Prostate gland (tissue), 2 donors: Measurements from ENCODE around the gene FABP2. TPM values are rescaled to one million over a fixed set of nuclear protein-coding genes. Genes with fewer than 3 reads are reported as not detected.
A peak's percentile ranks its signal among the peaks of the same experiment; 100 is the strongest.
"Not testable (repeated sequence)": the region's sequence is repeated elsewhere in the genome, so short reads cannot be mapped to it uniquely, and the experiment has no call there.

ENCODE experiments used
- DNase-seq: peaks from one replicate; pipeline ENCODE4 v3.0.0-alpha.2; 2019; ENCODE audit warnings: low spot score
- H3K27ac ChIP-seq, 2 donors: fragments of 200-600 bp; sonication (generic); 2 replicates each; pipeline ENCODE4 v1.5.1; 2017 to 2019
- H3K27me3 ChIP-seq: fragments of 200-600 bp; sonication (generic); replicated peaks from 2 replicates; pipeline ENCODE4 v1.5.1; 2019; ENCODE audit not compliant: insufficient read depth
- H3K36me3 ChIP-seq, 2 donors: fragments of 200-600 bp; sonication (generic); 1 replicate in 1 of 2; 2 replicates in 1 of 2; pipeline versions ENCODE4 v1.5.1 to v1.8.1; 2017 to 2019
- H3K4me1 ChIP-seq: fragments of 200-600 bp; sonication (generic); replicated peaks from 2 replicates; pipeline ENCODE4 v1.5.1; 2019
- H3K4me3 ChIP-seq, 2 donors: fragments of 200-600 bp; sonication (generic); 2 replicates each; pipeline ENCODE4 v1.5.1; 2017 to 2019
- H3K9me3 ChIP-seq: fragments of 200-600 bp; sonication (generic); 2 replicates; pipeline ENCODE4 v1.5.1; 2017
- CTCF ChIP-seq, 4 experiments: fragments of 200-600 bp in 2 of 4; fragments of 450-650 bp in 2 of 4; sonication (generic) in 2 of 4; IDR thresholded peaks; 1 replicate in 3 of 4; 2 replicates in 1 of 4; pipeline ENCODE4 v1.5.1; 2016 to 2019; ENCODE audit warnings: antibody characterized with exemption in 4 of 4, mild to moderate bottlenecking in 2 of 4, moderate library complexity in 2 of 4
- POLR2A ChIP-seq: fragments of 450-650 bp; IDR thresholded peaks from one replicate; pipeline ENCODE4 v1.6.1; 2016; ENCODE audit warnings: antibody characterized with exemption, mild to moderate bottlenecking
- POLR2AphosphoS5 ChIP-seq: sonication (generic); formaldehyde crosslinking; IDR thresholded peaks from one replicate; pipeline ENCODE4 v1.6.1; 2017; ENCODE audit warnings: antibody characterized with exemption
- WGBS: methylation state at CpG from one replicate; pipeline ENCODE4 v1.1.5; 2018; 5-methylcytosine and 5-hydroxymethylcytosine counted together
- intact Hi-C: fragments of 100-400 bp; cut with DNase I; formaldehyde crosslinking; loops from one replicate; pipeline ENCODE4 v1.14.2; 2022
- total RNA-seq, 2 donors: library from RNA; depleted of rRNA; stranded (reverse); fragments of >200 nt; gene quantifications; one replicate each; pipeline ENCODE4 v1.1.0, GENCODE V29; 2016

FABP2 gene
- total RNA-seq, 2 donors from 2014 or later = not detected

GRCh38 chr4:119289313-119289712 lies 32.6 kb downstream of the FABP2 start:
- H3K36me3 ChIP-seq = no peaks in the 10 kb centered on the region
- no peak for DNase-seq
- intact Hi-C loops = loop anchor here (5.0 to 10.0 kb wide), 3 partner anchors 75 to 307 kb away; partner anchors contain the start of gene USP53

GRCh38 chr4:119286377-119287002 lies 35.4 kb downstream of the FABP2 start:
- Histone ChIP-seq H3K9me3 (no peaks in the 10 kb centered on the region), H3K4me1 (no peaks in the 10 kb centered on the region), H3K27me3 (no peaks in the 10 kb centered on the region), H3K36me3 (no peaks in the 10 kb centered on the region), H3K4me3 (no peak overlapping the region), H3K27ac (no peak overlapping the region)
- WGBS = 54% methylated on average over 3 of the region's 3 CpGs
- peak in 3 of 4 experiments; percentile 52 to 80 (median 68) for TF ChIP-seq CTCF (IDR thresholded peaks at IDR 0.05)
- no peak for TF ChIP-seq POLR2AphosphoS5
- DNase-seq = peak; percentile 25
- intact Hi-C loops = loop anchor here (5.0 to 10.0 kb wide), 3 partner anchors 72 to 304 kb away; partner anchors contain the start of gene USP53

More at GRCh38 chr4:119289313-119289712, 32.6 kb downstream of the FABP2 start:
- WGBS = 94% methylated on average over 5 of the region's 5 CpGs
- no peaks in the 10 kb centered on the region for H3K27me3 ChIP-seq
- H3K4me1 ChIP-seq = no peaks in the 10 kb centered on the region
- TF ChIP-seq CTCF (IDR thresholded peaks at IDR 0.05) (no peak), POLR2A (no peak), POLR2AphosphoS5 (no peak)
- H3K9me3 ChIP-seq = no peaks in the 10 kb centered on the region
- H3K27ac ChIP-seq = no peak overlapping the region
- no peak overlapping the region for H3K4me3 ChIP-seq

- TF ChIP-seq POLR2AphosphoS5 (peak; percentile 10), POLR2A (no peak), CTCF (IDR thresholded peaks at IDR 0.05) (peak in 2 of 4 experiments; percentile 23 to 60)
- H3K27ac ChIP-seq = peak overlapping the region; percentile 45 to 61
- H3K36me3 ChIP-seq = no peaks in the 10 kb centered on the region
- no peak for DNase-seq
- peak overlapping the region in 1 of 2 donors; percentile 3 for H3K4me3 ChIP-seq
- H3K27me3 ChIP-seq = no peaks in the 10 kb centered on the region
- H3K9me3 ChIP-seq = no peaks in the 10 kb centered on the region
- intact Hi-C loops = loop anchor here (5.0 to 10.0 kb wide), 3 partner anchors 70 to 303 kb away; partner anchors contain the start of gene USP53
- no peaks in the 10 kb centered on the region for H3K4me1 ChIP-seq
- 15% methylated on average over 4 of the region's 4 CpGs for WGBS
Measured at GRCh38 chr4:119284876-119285780, 36.8 kb downstream of the FABP2 start.

- Histone ChIP-seq H3K27me3 (no peaks in the 10 kb centered on the region), H3K9me3 (no peaks in the 10 kb centered on the region), H3K27ac (no peak overlapping the region), H3K4me3 (no peak overlapping the region), H3K4me1 (no peaks in the 10 kb centered on the region), H3K36me3 (no peaks in the 10 kb centered on the region)
- intact Hi-C loops = loop anchor here (10.0 kb wide), 1 partner anchor 67 kb away; the partner anchor contains the start of gene USP53
- no peak for DNase-seq
- WGBS = 35% methylated on average over 2 of the region's 2 CpGs
- no peak for TF ChIP-seq CTCF (IDR thresholded peaks at IDR 0.05)
- no peak for TF ChIP-seq POLR2A
Measured at GRCh38 chr4:119281393-119281792, 40.5 kb downstream of the FABP2 start.

GRCh38 chr4:119279945-119280344 lies 42.0 kb downstream of the FABP2 start:
- not testable (repeated sequence) for H3K9me3 ChIP-seq, DNase-seq, H3K27ac ChIP-seq, H3K27me3 ChIP-seq, H3K4me3 ChIP-seq, H3K36me3 ChIP-seq, H3K4me1 ChIP-seq
- intact Hi-C loops = loop anchor here (10.0 kb wide), 1 partner anchor 65 kb away; the partner anchor contains the start of gene USP53
- 96% methylated on average over 12 of the region's 12 CpGs for WGBS

- intact Hi-C loops, H3K27me3 ChIP-seq, DNase-seq, H3K36me3 ChIP-seq, H3K9me3 ChIP-seq, H3K4me1 ChIP-seq, H3K4me3 ChIP-seq, H3K27ac ChIP-seq: not testable (repeated sequence)
- 86% methylated on average over 18 of the region's 19 CpGs for WGBS
Measured at GRCh38 chr4:119279541-119279940, 42.4 kb downstream of the FABP2 start.
